Measurements from ENCODE around the gene BLM. TPM values are rescaled to one million over a fixed set of nuclear protein-coding genes. Genes with fewer than 3 reads are reported as not detected.
"Not testable (repeated sequence)": the region's sequence is repeated elsewhere in the genome, so short reads cannot be mapped to it uniquely, and the experiment has no call there.

BLM gene
- total RNA-seq, 4 donors from 2014 or later, result 0.72 to 2.4 (median 0.84) TPM

DNA sequence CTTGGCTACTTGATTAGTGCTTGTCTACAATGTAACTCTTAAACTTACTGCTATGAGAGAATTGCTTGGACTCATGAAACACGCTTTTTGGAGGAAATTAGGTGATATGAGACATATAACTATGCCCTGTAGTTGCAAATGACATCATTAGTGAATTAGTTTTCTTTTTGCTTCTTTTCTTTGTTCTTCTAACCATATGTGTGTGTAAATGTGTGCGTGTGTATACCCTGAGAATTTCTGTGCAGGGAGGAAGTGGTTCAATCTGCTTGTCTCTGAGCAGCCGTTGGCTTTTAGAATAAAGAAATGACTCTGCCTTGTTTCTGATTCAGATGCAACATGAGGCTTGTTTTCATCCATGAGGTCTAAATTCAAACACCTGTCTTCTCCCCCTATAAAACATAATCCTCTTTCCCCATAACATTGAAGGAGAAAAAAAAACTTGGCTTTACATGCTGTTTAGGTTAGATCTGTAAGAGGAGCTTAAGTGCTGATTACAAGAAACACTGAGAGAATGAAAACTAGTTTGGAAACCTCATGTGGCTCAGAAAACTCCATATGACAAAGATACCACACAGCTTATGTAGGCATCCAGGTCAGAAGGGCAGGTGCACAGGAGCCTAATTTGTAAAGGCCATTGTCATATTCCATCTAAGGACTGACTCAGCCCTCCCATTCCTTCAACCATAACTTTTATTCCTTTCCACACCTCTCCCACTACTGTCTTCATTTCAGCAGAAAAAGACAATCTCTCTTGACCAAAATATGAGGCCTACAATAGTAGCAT lies 30.5 kb upstream of the BLM start:
- Histone ChIP-seq H3K27ac (no peak overlapping the region), H3K27me3 (no peaks in the 10 kb centered on the region), H3K9me3 (no peaks in the 10 kb centered on the region), H3K36me3 (no peaks in the 10 kb centered on the region), H3K4me3 (no peak overlapping the region), H3K4me1 (no peaks in the 10 kb centered on the region)
- DNase-seq (ENCODE audit: low spot score in 2 of 2), result no peak
- TF ChIP-seq POLR2AphosphoS5 (IDR thresholded peaks at IDR 0.05), result no peak
- no peak for TF ChIP-seq EP300 (IDR thresholded peaks at IDR 0.05)
- no peak for TF ChIP-seq POLR2A (IDR thresholded peaks at IDR 0.05)
- no peak for TF ChIP-seq CTCF (IDR thresholded peaks at IDR 0.05)
- 79% methylated on average over 3 of the region's 3 CpGs for WGBS

DNA sequence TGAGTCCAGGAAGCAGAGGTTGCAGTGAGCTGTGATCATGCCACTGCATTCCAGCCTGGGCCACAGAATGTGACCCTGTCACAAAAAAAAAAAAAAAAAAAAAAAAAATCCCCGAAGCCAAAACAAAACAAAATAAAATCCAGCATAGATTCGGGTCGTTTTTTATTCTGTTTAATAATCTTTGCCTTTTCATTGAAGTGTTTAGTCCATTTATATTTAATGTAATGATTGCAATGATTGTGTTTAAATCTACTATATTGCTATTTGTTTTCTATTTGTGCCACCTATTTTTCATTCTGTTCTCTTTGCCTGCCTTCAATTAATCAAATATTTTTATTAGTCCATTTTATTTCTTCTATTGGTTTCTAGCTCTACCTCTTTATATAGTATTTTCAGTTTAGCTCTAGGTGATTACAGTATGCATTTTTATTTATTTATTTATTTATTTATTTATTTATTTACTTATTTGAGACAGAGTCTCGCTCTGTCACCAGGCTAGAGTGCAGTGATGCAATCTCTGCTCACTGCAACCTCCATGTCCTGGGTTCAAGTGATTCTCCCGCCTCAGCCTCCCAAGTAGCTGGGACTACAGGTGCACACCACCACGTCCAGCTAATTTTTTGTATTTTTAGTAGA lies 27.7 kb upstream of the BLM start:
- not testable (repeated sequence) for H3K4me3 ChIP-seq; DNase-seq (ENCODE audit: low spot score in 2 of 2); H3K4me1 ChIP-seq; H3K27me3 ChIP-seq; H3K36me3 ChIP-seq; H3K9me3 ChIP-seq; H3K27ac ChIP-seq
- WGBS, result 79% methylated on average over 6 of the region's 6 CpGs

- no peak for TF ChIP-seq POLR2A (IDR thresholded peaks at IDR 0.05)
- TF ChIP-seq POLR2AphosphoS5 (IDR thresholded peaks at IDR 0.05), result no peak
- no peak for TF ChIP-seq CTCF (IDR thresholded peaks at IDR 0.05)
- no peak for TF ChIP-seq EP300 (IDR thresholded peaks at IDR 0.05)
- H3K4me3 ChIP-seq, result no peak overlapping the region
- DNase-seq (ENCODE audit: low spot score in 2 of 2), result no peak
- no peaks in the 10 kb centered on the region for H3K27me3 ChIP-seq
- H3K36me3 ChIP-seq, result no peaks in the 10 kb centered on the region
- no peaks in the 10 kb centered on the region for H3K4me1 ChIP-seq
- H3K9me3 ChIP-seq, result no peaks in the 10 kb centered on the region
- no peak overlapping the region for H3K27ac ChIP-seq
- 58% methylated on average over 2 of the region's 2 CpGs for WGBS
These were observed 26.6 kb upstream of the BLM start for GRCh38 chr15:90690585-90690984.

- no peaks in the 10 kb centered on the region for H3K9me3 ChIP-seq
- no peak for DNase-seq (ENCODE audit: low spot score in 2 of 2)
- TF ChIP-seq EP300 (IDR thresholded peaks at IDR 0.05), result no peak
- TF ChIP-seq CTCF (IDR thresholded peaks at IDR 0.05), result no peak
- TF ChIP-seq POLR2A (IDR thresholded peaks at IDR 0.05), result no peak
- no peak for TF ChIP-seq POLR2AphosphoS5 (IDR thresholded peaks at IDR 0.05)
- H3K27me3 ChIP-seq, result no peaks in the 10 kb centered on the region
- WGBS, result 90% methylated on average over 4 of the region's 4 CpGs
- H3K4me3 ChIP-seq, result no peak overlapping the region
- H3K27ac ChIP-seq, result no peak overlapping the region
- no peaks in the 10 kb centered on the region for H3K4me1 ChIP-seq
- H3K36me3 ChIP-seq, result no peaks in the 10 kb centered on the region
These were observed 25.8 kb upstream of the BLM start for GRCh38 chr15:90691369-90691768.

DNA sequence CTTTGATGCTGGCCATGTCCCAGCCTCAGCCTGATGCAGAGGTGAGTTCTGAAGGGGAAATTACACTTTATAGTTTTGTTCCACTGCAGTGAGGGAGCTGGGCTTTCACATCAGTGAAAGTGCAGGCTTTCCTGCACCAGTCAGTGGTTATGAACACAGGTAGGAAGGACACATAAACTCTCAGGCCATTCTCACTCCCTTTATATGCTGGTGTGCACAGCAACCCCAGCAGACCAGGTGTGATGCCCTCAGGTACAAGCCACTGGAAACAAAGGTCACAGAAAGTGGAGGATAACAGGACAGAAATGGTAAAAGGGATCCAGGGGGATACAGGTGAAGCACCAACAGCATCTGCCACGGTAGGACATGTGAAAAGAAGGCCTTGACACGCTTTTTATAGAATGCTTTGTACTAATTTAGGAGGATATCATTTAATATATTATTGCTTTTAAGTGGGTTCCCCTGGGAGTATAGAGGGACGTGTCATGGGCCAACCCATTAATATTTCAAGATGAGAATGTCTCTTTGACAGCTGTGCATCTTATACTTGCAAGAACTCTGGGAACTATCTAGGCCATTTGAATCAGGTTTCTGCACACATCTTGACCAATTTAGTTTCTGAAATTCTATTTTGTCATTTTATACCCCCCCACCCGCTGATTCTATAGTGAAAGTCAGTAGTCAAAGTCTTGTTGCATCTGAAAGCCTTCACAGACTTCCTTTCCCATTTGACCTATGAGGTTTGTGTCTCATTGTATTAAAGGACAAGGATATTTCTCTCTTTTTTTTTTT lies 25.0 kb upstream of the BLM start:
- no peak for TF ChIP-seq EP300 (IDR thresholded peaks at IDR 0.05)
- no peak for TF ChIP-seq CTCF (IDR thresholded peaks at IDR 0.05)
- no peak for TF ChIP-seq POLR2A (IDR thresholded peaks at IDR 0.05)
- TF ChIP-seq POLR2AphosphoS5 (IDR thresholded peaks at IDR 0.05), result no peak
- no peak overlapping the region for H3K27ac ChIP-seq
- no peaks in the 10 kb centered on the region for H3K36me3 ChIP-seq
- no peak for DNase-seq (ENCODE audit: low spot score in 2 of 2)
- no peaks in the 10 kb centered on the region for H3K4me1 ChIP-seq
- no peaks in the 10 kb centered on the region for H3K27me3 ChIP-seq
- no peak overlapping the region for H3K4me3 ChIP-seq
- 88% methylated on average over 4 of the region's 4 CpGs for WGBS
- no peaks in the 10 kb centered on the region for H3K9me3 ChIP-seq

Measured in suprapubic skin (tissue), 4 donors.